Body of pancreas (tissue), 4 donors: ENCODE measurements around the gene BPHL. TPM values are rescaled to one million over a fixed set of nuclear protein-coding genes. Genes with fewer than 3 reads are reported as not detected.

ENCODE experiments used
- ATAC-seq: fragments of 150-250 bp; one replicate; pipeline ENCODE4 v1.9.1; 2016
- DNase-seq, 4 donors: peaks; one replicate each; pipeline ENCODE4 v3.0.0-alpha.2; 2019
- H3K27ac ChIP-seq, 4 donors: fragments of 200-600 bp; sonication (generic); 1 replicate in 3 of 4; 2 replicates in 1 of 4; pipeline versions ENCODE4 v1.5.1 to v1.6.1; 2016 to 2019; ENCODE audit warnings: mild to moderate bottlenecking in 1 of 4, mixed read lengths in 1 of 4, moderate library complexity in 1 of 4
- H3K27me3 ChIP-seq, 2 donors: fragments of 200-600 bp; sonication (generic); one replicate each; pipeline ENCODE4 v1.6.0; 2016; ENCODE audit warnings: mild to moderate bottlenecking in 1 of 2
- H3K36me3 ChIP-seq, 2 donors: fragments of 200-600 bp; sonication (generic); replicated peaks in 1 of 2; 2 replicates each; pipeline ENCODE4 v1.5.1; 2016; ENCODE audit warnings: low read depth in 2 of 2; ENCODE audit not compliant: insufficient read depth in 1 of 2
- H3K4me1 ChIP-seq: fragments of 200-600 bp; sonication (generic); one replicate; pipeline ENCODE4 v1.6.0; 2016
- H3K4me3 ChIP-seq, 2 donors: fragments of 200-600 bp; sonication (generic); 1 replicate in 1 of 2; 2 replicates in 1 of 2; pipeline ENCODE4 v1.5.1; 2016 to 2019
- H3K9me3 ChIP-seq, 3 donors: fragments of 200-600 bp; sonication (generic); 1 replicate in 2 of 3; 2 replicates in 1 of 3; pipeline ENCODE4 v1.5.1; 2016
- POLR2A ChIP-seq, 3 donors: fragments of 450-650 bp; IDR thresholded peaks; one replicate each; pipeline ENCODE4 v1.6.1; 2016; ENCODE audit warnings: antibody characterized with exemption in 3 of 3, mild to moderate bottlenecking in 2 of 3
- WGBS, 2 donors: methylation state at CpG; one replicate each; pipeline ENCODE4 v1.1.5; 2017; 5-methylcytosine and 5-hydroxymethylcytosine counted together
- intact Hi-C: fragments of 100-400 bp; cut with DNase I; formaldehyde crosslinking; loops from one replicate; pipeline ENCODE4 v1.15.1; 2023
- total RNA-seq, 2 donors: library from RNA; depleted of rRNA; stranded (reverse); fragments of >200 nt; gene quantifications; one replicate each; pipeline ENCODE4 v1.1.0, GENCODE V29; 2016
- TF ChIP-seq, protein P1 (sequence below), 7 experiments: fragments of 450-650 bp in 4 of 7; fragments of 200-600 bp in 3 of 7; sonication (generic) in 3 of 7; IDR thresholded peaks; one replicate each; pipeline ENCODE4 v1.5.1; 2016 to 2019; ENCODE audit warnings: antibody characterized with exemption in 7 of 7

The BPHL gene
- total RNA-seq, 2 donors from 2014 or later, result 15.6 to 21.8 TPM

GRCh38 chr6:3190779-3191178, 72.3 kb downstream of the BPHL start:
- no peaks in the 10 kb centered on the region for H3K9me3 ChIP-seq
- no peak for TF ChIP-seq POLR2A (IDR thresholded peaks at IDR 0.05)
- TF ChIP-seq, protein P1, sequence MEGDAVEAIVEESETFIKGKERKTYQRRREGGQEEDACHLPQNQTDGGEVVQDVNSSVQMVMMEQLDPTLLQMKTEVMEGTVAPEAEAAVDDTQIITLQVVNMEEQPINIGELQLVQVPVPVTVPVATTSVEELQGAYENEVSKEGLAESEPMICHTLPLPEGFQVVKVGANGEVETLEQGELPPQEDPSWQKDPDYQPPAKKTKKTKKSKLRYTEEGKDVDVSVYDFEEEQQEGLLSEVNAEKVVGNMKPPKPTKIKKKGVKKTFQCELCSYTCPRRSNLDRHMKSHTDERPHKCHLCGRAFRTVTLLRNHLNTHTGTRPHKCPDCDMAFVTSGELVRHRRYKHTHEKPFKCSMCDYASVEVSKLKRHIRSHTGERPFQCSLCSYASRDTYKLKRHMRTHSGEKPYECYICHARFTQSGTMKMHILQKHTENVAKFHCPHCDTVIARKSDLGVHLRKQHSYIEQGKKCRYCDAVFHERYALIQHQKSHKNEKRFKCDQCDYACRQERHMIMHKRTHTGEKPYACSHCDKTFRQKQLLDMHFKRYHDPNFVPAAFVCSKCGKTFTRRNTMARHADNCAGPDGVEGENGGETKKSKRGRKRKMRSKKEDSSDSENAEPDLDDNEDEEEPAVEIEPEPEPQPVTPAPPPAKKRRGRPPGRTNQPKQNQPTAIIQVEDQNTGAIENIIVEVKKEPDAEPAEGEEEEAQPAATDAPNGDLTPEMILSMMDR (IDR thresholded peaks at IDR 0.05), result no peak
- no peaks in the 10 kb centered on the region for H3K36me3 ChIP-seq
- 89 to 93% methylated on average over 5 of the region's 5 CpGs for WGBS, 2 donors
- no peak overlapping the region for H3K27ac ChIP-seq
- no peak overlapping the region for H3K4me3 ChIP-seq
- H3K4me1 ChIP-seq, result no peaks in the 10 kb centered on the region
- intact Hi-C loops, result no loop called here
- no peaks in the 10 kb centered on the region for H3K27me3 ChIP-seq
- DNase-seq, result no peak
- ATAC-seq, result no peak

DNA sequence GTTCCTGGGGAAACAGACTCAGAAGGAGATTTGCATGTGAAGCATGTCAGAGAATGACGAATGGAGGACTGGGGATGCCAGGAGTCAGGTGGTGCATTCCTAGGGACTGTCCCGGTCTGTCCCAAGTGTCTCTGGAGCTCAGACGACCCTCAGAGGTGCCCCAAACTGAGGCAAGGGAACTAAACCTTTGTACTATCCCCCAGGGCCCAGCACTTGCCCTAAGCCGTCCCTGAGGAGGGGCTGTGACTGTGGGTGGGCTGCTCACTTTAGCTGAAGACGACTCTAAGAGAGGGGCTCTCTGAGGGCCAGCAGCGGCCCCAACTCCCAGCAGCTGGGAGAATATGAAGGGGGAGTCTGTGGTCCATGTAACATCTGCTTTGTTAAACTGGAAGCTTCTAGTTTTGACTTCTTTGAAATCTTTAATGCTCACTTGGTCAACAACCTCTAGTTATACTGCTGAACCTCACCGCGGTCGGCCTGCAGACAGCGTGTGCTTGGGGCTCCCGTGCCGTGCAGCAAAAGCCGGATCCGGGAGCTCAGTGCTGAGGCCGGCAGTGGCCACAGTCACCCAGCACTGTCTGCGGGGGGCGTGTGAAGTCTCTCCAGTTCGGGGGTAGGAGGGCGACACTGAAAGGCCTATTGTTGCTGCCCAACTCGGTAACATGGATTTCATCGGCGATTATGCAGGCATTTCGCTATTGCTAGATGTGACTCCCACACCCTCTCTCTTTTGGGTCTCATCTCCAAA, 74.8 kb downstream of the BPHL start:
- no peak overlapping the region for H3K27ac ChIP-seq
- intact Hi-C loops, result no loop called here
- 80 to 85% methylated on average over 17 to 23 of the region's 23 CpGs for WGBS, 2 donors
- no peaks in the 10 kb centered on the region for H3K27me3 ChIP-seq
- TF ChIP-seq, protein P1 (IDR thresholded peaks at IDR 0.05), result no peak
- TF ChIP-seq POLR2A (IDR thresholded peaks at IDR 0.05), result no peak
- H3K36me3 ChIP-seq, result no peaks in the 10 kb centered on the region
- no peak for ATAC-seq
- no peak for DNase-seq
- H3K4me3 ChIP-seq, result no peak overlapping the region
- no peaks in the 10 kb centered on the region for H3K9me3 ChIP-seq
- no peaks in the 10 kb centered on the region for H3K4me1 ChIP-seq

GRCh38 chr6:3194535-3195419, 76.3 kb downstream of the BPHL start:
- TF ChIP-seq POLR2A (IDR thresholded peaks at IDR 0.05), result no peak
- TF ChIP-seq, protein P1 (IDR thresholded peaks at IDR 0.05), result no peak
- H3K4me1 ChIP-seq, result no peaks in the 10 kb centered on the region
- no peaks in the 10 kb centered on the region for H3K27me3 ChIP-seq
- no peak for DNase-seq
- 74 to 82% methylated on average over 19 of the region's 19 CpGs for WGBS, 2 donors
- ATAC-seq, result no peak
- no peak overlapping the region for H3K4me3 ChIP-seq
- no peak overlapping the region for H3K27ac ChIP-seq
- H3K36me3 ChIP-seq, result no peaks in the 10 kb centered on the region
- intact Hi-C loops, result no loop called here
- H3K9me3 ChIP-seq, result no peaks in the 10 kb centered on the region

- WGBS, 2 donors, result 67 to 88% methylated on average over 5 of the region's 5 CpGs
- H3K36me3 ChIP-seq, result no peaks in the 10 kb centered on the region
- TF ChIP-seq POLR2A (IDR thresholded peaks at IDR 0.05), result no peak
- TF ChIP-seq, protein P1 (IDR thresholded peaks at IDR 0.05), result no peak
- no peak overlapping the region for H3K4me3 ChIP-seq
- no peak for ATAC-seq
- no peaks in the 10 kb centered on the region for H3K27me3 ChIP-seq
- H3K27ac ChIP-seq, result no peak overlapping the region
- H3K9me3 ChIP-seq, result no peaks in the 10 kb centered on the region
- intact Hi-C loops, result no loop called here
- DNase-seq, result no peak
- no peaks in the 10 kb centered on the region for H3K4me1 ChIP-seq
Measured at GRCh38 chr6:3195420-3195694, 76.8 kb downstream of the BPHL start.
